OCI-LY3 (cell line): ENCODE results near the gene NOL4L.

Source experiments
- H2AFZ ChIP-seq: fragments of 200-600, 300-600 bp; shearing (Covaris generic); 2 replicates; pipeline ENCODE4 v1.6.0; 2014; ENCODE audit warnings: antibody characterized with exemption, low read depth, low read length
- H3K27ac ChIP-seq: fragments of 200-600, 300-600 bp; sonication (generic); 2 replicates; pipeline ENCODE4 v1.5.1; 2014; ENCODE audit warnings: mild to moderate bottlenecking, low read length, moderate library complexity, mixed read lengths
- H3K27me3 ChIP-seq: fragments of 200-600, 300-600 bp; sonication (generic); 2 replicates; pipeline ENCODE4 v1.6.1; 2014; ENCODE audit warnings: low read depth, low read length, mixed read lengths
- H3K36me3 ChIP-seq: fragments of 200-600, 300-600 bp; sonication (generic); replicated peaks from 2 replicates; pipeline ENCODE3; 2014; ENCODE audit warnings: low read depth, low read length, mixed read lengths
- H3K4me1 ChIP-seq: fragments of 300-600, 200-600 bp; sonication (generic); 2 replicates; pipeline ENCODE4 v1.6.1; 2014; ENCODE audit warnings: low read length, mixed read lengths
- H3K4me2 ChIP-seq: fragments of 200-600, 300-600 bp; sonication (generic); 2 replicates; pipeline ENCODE4 v1.6.1; 2014; ENCODE audit warnings: low read length, mixed read lengths
- H3K4me3 ChIP-seq: fragments of 300-600, 200-600 bp; sonication (generic); 2 replicates; pipeline ENCODE4 v1.5.1; 2014; ENCODE audit warnings: antibody characterized with exemption, mild to moderate bottlenecking, low read length, moderate library complexity
- H3K79me2 ChIP-seq: fragments of 300-600, 200-600 bp; shearing (Covaris generic); 2 replicates; pipeline ENCODE4 v1.6.1; 2014; ENCODE audit warnings: mild to moderate bottlenecking, low read length, mixed read lengths
- H3K9ac ChIP-seq: fragments of 300-600, 200-600 bp; shearing (Covaris generic); 2 replicates; pipeline ENCODE4 v1.6.0; 2014; ENCODE audit warnings: mild to moderate bottlenecking, low read length, moderate library complexity
- H3K9me3 ChIP-seq: fragments of 200-600, 300-600 bp; shearing (Covaris generic); 2 replicates; pipeline ENCODE4 v1.6.1; 2014; ENCODE audit warnings: low read length, mixed read lengths; ENCODE audit not compliant: insufficient read depth
- H4K20me1 ChIP-seq: fragments of 200-600, 300-600 bp; sonication (generic); 2 replicates; pipeline ENCODE4 v1.6.1; 2016; ENCODE audit warnings: low read length, mixed read lengths; ENCODE audit not compliant: insufficient read depth
- EZH2phosphoT487 ChIP-seq: fragments of 200-600 bp; shearing (Covaris generic); IDR thresholded peaks from 2 replicates; pipeline ENCODE4 v1.6.1; 2018; ENCODE audit warnings: antibody characterized with exemption, mixed run types, low read depth
- TF ChIP-seq, protein P1 (sequence below): fragments of 200-600, 300-600 bp; sonication (generic); IDR thresholded peaks from 2 replicates; pipeline ENCODE4 v1.5.1; 2014; ENCODE audit warnings: antibody characterized with exemption, low read length, low read depth

Gene NOL4L

DNA sequence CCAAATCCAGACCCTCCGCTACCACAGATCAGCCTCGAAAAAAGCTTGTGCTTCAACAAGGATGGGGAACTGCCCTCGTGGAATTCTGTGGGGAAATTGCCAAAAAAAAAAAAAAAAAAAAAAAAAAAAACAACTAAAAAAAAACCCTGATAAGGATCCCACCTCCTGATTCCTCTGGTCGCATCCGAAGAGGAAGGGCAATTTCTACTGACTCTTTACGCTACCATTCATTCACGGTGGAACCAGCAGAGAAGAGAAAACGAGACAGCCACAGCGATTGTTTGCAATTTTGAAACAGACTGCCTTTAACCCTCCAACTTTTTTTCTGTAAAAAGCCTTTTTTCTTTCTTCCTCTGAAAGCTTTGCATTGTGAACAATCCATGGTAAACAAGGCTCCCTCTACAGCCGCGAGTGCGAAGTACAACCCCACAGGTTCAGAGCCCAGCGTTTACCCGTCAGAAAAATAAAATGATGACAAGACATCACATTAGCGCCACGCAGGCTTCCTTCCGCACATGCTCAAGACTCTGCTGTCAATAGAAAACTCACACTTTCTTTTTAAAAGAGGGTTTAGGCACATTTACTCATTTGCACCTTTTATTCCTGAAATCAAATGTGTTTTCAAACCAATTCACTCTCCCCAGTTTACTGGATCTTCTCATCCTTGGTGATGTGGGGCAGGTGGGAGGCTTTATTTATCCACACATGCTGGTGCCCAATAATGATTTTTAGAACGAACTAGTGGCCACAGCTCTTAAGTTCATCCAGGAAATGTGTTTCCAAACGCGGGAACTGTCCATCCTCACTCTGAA lies 100.0 kb downstream of the NOL4L start:
- Histone ChIP-seq H3K9me3 (no peaks in the 10 kb centered on the region), H3K27me3 (peaks cover 28% of the 10 kb centered on the region), H3K27ac (no peak overlapping the region), H3K4me3 (peak overlapping the region; percentile 88), H3K4me1 (peaks cover 9% of the 10 kb centered on the region; the same call in 1 of the 2 replicates), H3K79me2 (no peaks in the 10 kb centered on the region), H3K4me2 (peak overlapping the region; percentile 95), H2AFZ (peak overlapping the region; percentile 78; the same call in 1 of the 2 replicates), H3K36me3 (no peaks in the 10 kb centered on the region), H4K20me1 (no peaks in the 10 kb centered on the region), H3K9ac (peak overlapping the region; percentile 76)
- TF ChIP-seq, protein P1, sequence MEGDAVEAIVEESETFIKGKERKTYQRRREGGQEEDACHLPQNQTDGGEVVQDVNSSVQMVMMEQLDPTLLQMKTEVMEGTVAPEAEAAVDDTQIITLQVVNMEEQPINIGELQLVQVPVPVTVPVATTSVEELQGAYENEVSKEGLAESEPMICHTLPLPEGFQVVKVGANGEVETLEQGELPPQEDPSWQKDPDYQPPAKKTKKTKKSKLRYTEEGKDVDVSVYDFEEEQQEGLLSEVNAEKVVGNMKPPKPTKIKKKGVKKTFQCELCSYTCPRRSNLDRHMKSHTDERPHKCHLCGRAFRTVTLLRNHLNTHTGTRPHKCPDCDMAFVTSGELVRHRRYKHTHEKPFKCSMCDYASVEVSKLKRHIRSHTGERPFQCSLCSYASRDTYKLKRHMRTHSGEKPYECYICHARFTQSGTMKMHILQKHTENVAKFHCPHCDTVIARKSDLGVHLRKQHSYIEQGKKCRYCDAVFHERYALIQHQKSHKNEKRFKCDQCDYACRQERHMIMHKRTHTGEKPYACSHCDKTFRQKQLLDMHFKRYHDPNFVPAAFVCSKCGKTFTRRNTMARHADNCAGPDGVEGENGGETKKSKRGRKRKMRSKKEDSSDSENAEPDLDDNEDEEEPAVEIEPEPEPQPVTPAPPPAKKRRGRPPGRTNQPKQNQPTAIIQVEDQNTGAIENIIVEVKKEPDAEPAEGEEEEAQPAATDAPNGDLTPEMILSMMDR = peak; percentile 85
- no peak for TF ChIP-seq EZH2phosphoT487

DNA sequence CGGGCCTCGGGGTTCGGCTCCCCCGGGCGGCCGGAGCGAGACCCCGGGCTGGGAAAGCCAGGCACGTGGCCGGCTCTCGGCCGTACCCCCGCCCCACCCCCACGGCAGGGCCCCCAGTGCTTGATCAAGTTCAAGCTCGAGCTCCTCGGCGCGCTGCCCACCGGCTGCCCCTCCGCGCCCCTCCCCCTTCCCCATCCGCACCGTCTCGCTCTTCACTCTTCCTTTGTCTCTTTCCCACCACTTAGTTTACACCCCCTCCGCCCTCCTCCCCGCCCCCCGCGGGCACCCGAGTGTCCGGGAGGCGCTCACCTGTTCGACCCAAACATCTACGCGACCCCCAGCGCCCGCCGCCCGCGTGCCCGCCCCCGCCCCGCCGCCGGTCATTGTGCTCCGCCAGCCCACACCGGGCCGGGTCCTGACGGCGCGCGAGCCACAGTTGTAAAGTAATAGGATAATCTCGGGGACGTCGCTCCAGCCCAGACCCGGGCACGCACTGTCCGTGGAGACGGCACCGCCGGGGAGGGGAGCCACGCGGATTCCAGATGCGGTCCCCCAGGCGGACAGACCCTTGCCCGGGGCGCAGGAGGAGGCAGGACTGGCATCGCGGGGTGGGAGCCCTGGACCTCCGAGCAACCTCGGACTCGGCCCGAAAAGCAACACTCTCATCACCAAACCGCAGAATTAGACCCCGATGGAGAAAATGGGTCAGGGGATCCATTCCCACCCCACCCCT lies 100.7 kb downstream of the NOL4L start:
- Histone ChIP-seq H3K36me3 (no peaks in the 10 kb centered on the region), H3K27ac (no peak overlapping the region), H2AFZ (peak overlapping the region; percentile 78), H3K79me2 (no peaks in the 10 kb centered on the region), H3K9ac (peak overlapping the region; percentile 76), H3K27me3 (peaks cover 28% of the 10 kb centered on the region), H3K4me3 (peak overlapping the region; percentile 88), H3K4me1 (peaks cover 9% of the 10 kb centered on the region; the same call in 1 of the 2 replicates), H3K4me2 (peak overlapping the region; percentile 95), H4K20me1 (no peaks in the 10 kb centered on the region), H3K9me3 (no peaks in the 10 kb centered on the region)
- no peak for TF ChIP-seq EZH2phosphoT487
- TF ChIP-seq, protein P1 = no peak

GRCh38 chr20:32483351-32484224 lies 101.5 kb downstream of the NOL4L start:
- Histone ChIP-seq H3K27ac (no peak overlapping the region), H3K36me3 (no peaks in the 10 kb centered on the region), H3K79me2 (no peaks in the 10 kb centered on the region), H2AFZ (peak overlapping the region; percentile 78), H3K27me3 (peaks cover 28% of the 10 kb centered on the region), H3K4me3 (peak overlapping the region; percentile 88), H4K20me1 (no peaks in the 10 kb centered on the region), H3K9ac (peak overlapping the region; percentile 76), H3K9me3 (no peaks in the 10 kb centered on the region), H3K4me1 (peaks cover 9% of the 10 kb centered on the region; the same call in 1 of the 2 replicates), H3K4me2 (peak overlapping the region; percentile 95)
- no peak for TF ChIP-seq EZH2phosphoT487
- TF ChIP-seq, protein P1 = no peak
